NAMALWA (cell line): Measurements from ENCODE around the gene P2RY13.

Experiments used
- DNase-seq: peaks from one replicate; pipeline ENCODE4 v3.0.0-alpha.2; 2015; ENCODE audit warnings: low spot score

Gene P2RY13

DNA sequence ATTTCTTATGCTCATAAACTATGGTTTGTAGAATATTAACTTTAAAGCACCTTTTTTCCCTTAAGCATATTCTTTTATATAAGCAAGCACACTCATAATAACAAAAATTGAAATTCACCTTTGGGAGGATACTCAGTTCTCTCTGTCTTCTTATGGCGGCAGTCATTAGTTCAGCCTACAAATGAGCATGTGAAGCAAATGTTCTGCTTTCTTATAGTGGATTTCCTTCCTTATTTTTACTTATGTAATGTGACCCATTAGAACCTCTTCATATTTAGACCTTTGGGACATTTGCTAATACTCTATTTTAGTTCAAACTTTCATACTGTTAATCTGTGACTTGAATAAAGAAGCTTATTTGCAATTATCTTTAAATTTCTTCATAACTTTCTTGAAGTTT is at the start of gene P2RY13:
Gene P2RY13 (minus strand): TSS at position 187 of the 400 bp plus-strand sequence. CDS start 21 bp downstream, at position 166.
- no peak for DNase-seq

DNA sequence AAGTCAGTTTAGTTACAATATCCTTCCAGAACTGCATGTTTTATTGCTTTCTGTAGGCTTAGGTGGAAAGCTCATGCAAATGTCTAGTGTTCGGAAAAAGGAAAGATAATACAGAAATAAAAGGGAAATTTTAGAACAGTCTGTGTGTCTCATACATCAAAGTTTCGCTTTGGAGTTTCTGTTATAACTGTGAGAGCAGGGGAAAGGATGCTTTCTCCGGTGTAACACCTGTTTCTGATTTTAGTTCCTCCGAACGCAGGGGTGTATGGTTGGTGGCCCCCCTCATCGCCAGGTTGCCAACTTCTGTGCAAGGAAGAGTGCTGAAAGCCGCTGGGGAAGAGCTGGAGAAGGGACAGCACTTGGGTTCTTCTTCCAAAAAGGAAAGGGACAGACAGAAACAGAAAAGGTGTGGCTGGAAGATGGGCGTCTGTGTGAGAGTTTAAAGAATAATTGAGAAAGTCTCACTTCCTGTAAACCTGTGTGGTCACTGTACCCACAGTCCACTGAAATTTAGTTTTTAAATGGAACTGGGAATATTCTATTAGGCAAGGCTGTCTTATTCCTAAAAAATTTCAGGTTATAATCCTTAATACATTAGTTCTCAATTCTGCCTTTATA is 48.5 kb upstream of the P2RY13 start:
- no peak for DNase-seq

DNA sequence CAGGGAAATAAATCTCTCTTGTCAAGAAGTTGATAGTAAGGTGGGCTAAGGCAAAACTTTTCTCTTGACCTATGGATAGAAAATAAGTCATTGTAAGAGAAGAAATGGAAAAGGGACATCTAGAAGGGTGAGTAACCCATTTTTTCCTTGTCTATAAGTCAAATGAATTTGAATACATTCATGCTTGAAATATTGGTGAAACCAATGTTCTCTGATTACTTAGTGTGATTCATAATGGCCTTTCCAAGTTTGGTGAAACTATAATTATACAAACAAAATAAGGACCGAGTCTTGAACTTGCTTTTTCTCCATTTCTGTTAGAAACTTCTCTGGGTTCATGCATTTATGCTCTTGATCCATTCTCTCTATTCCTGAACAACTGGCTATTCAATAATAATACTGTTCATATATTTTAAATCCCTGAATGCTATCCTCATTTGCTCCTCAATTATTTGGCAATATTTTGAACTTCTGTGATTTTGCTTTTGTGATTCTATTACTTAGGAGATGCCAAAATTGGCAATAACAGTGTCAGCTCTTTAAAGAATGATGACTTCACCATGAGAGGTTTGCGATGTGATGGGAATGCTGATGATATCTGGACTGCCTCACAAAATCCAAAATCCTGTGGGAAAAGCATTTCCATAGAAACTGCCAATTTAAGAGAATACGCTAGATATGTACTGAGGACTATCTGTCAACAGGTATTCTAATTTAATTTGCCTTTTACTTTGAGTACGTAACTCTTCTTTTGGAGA is 42.9 kb upstream of the P2RY13 start:
- DNase-seq, result no peak

- DNase-seq, result no peak
These were observed 42.2 kb upstream of the P2RY13 start for GRCh38 chr3:151371526-151371925.

DNA sequence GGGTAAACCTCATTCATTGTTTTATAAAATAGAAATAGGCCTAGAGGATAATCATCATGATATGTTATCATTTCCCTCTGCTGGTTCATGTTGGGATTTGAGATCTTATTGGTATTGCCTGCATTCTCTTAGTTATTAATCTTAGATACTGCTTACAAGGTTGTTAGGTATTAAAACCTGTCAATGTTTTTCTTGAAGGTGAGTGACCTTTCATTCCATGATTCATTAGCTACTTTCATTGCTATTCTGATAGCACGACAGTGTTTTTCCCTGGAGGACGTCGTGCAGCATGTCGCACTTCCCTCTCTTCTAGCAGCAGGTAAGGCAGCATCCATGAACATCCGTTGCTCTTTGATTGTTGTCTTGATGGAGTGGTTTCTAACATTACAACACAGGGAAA is 38.1 kb upstream of the P2RY13 start:
- no peak for DNase-seq

GRCh38 chr3:151366993-151367392 is 37.6 kb upstream of the P2RY13 start:
- no peak for DNase-seq

DNA sequence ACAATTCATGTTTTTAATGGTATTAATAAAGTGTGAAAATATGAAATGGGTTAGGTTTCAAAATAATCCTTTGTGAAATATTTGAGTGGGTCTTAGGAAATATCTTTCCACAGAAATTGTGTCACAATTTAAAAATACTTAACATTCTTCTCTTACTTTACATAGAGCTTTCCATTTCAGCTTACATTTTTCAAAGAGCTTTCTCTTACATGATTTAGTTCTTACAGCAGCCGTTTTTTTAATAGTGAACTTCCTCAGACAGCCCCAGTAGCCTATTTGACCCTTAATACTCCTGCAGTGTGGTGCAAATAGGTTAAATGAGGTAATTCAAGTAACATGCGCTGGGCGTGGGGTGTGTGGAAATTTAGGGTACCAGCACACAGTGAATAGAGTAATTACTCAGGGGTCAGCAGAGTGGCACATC is 33.4 kb upstream of the P2RY13 start:
- no peak for DNase-seq

DNA sequence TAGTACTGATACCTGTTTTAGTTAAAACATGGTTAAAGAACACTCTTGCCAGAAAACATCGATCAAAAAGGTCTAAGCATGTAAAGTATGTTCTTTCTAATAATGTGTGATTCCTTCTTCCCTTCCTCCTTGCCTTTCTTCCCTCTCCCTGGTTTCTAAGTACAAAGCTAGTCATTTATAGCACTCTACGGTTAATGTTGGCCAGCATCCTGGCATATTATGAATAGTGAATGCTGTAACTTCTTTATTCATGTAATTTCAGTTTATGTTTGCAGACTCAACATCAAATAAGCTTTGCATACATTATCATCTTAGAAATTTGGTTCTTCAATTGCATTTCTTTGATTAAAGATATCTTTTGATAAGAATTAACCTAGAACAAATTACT is 28.1 kb upstream of the P2RY13 start:
- no peak for DNase-seq

DNA sequence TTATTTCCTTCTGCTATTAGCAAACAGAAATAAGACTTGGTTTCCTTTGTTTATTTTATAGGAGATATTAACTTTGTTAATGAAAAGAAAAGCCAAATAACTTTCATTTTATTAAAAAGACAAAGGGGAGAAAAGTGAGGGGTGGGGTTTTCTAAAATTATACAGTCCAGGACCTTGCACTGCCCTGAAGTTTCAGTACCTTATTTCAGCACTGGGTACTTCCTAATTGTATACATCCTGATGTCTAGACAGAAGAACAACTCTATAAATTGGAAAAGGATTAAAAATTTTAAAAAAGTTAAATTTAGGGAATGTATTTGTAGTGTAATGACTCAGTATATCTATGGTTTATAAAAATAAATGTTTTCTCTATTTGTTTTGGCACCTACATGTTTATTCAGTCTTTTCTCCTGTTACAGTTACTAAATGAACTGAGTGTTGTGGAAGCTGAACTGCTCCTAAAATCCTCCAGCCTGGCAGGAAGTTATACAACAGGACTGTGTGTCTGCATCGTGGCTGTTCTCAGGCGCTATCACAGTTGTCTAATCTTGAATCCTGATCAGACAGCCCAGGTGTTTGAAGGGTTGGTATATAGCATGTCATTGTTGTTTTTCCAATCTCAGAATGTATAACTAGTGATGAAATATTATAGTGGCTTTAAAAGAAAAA is 27.6 kb upstream of the P2RY13 start:
- DNase-seq, result no peak

DNA sequence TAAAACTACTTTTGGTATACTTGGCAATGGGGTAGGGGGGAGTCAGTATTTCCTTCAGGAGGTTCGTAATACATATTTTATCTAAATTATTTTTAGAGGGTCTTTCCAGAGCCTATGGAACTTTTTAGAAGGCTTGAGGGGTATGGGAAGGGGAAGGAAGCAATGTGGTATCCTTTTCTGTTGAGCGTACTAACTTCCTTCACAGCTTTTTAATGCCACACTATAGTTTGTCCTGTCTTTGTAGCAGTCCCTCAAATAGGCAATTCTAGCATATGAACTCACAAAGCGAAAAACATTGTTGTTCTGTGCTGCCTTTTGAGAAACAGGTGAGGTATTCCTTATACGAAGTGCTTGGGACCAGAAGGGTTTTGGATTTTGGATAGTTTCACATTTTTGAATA is 22.3 kb upstream of the P2RY13 start:
- no peak for DNase-seq

- no peak for DNase-seq
These were observed 21.9 kb upstream of the P2RY13 start for GRCh38 chr3:151351219-151351618.

DNA sequence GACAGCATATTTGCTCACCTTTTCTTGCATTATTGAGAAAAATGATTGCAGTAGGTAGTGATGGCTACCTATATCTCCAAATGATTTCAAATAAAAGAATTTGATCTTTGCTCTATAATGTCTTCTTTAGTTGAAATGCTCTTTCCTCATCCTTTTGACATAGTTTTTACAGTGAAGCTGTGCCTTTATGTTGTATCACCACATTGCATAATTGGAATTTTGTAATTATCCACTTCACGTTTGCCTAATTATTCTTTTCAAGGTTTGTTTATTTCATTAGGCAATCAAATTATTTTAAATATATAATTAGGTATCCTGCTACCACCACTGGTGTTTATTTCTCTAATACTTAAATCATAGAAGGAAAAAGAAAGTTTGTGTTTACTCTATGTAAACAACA is 21.3 kb upstream of the P2RY13 start:
- no peak for DNase-seq

GRCh38 chr3:151347432-151347831 is 18.1 kb upstream of the P2RY13 start:
- DNase-seq, result no peak

DNA sequence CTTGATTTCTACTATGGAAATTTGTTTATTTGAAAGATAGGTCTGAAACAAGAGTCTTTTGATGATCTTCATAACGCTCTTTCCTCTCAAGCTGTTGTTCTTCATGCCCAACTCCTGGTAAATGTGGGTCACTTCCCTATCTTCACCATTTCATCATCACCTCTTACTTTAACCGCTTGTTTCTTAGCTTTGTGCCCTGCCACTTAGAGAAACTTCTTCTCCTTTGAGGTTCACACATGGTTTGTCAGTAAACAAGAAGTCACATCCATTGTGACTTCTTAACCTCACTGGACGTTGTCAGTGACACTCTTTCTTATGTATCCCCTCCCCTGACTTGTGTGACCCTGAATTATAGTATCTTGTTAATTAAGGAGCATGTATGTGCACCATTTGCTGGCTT is 16.9 kb upstream of the P2RY13 start:
- DNase-seq, result no peak

- DNase-seq, result no peak
These were observed 16.5 kb upstream of the P2RY13 start for GRCh38 chr3:151345859-151346258.

- DNase-seq, result no peak
These were observed 2.3 kb upstream of the P2RY13 start for GRCh38 chr3:151331696-151332095.

- no peak for DNase-seq
These were observed 1.6 kb upstream of the P2RY13 start for GRCh38 chr3:151330899-151331298.

DNA sequence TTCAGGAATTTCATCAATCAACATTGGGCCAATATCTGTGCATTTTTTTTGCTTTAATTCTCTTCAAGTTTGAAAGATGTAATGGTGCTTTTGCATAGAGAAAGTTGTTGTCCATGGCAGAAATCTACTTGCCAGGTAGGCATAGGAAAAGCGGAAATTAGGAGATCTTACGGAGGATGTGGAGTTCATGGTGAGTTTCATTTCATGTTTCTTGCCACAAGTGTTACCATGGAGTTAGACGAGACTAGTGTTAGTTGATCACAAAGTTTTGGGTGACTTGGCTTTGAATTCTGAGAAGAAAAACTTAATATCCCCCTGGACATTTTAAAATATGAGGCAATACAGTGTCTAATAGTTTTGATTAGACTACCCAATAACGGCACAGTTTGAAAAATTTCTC is 1.0 kb upstream of the P2RY13 start:
- no peak for DNase-seq

- DNase-seq, result peak; percentile 8
These were observed 902 bp downstream of the P2RY13 start for GRCh38 chr3:151328298-151328995.

DNA sequence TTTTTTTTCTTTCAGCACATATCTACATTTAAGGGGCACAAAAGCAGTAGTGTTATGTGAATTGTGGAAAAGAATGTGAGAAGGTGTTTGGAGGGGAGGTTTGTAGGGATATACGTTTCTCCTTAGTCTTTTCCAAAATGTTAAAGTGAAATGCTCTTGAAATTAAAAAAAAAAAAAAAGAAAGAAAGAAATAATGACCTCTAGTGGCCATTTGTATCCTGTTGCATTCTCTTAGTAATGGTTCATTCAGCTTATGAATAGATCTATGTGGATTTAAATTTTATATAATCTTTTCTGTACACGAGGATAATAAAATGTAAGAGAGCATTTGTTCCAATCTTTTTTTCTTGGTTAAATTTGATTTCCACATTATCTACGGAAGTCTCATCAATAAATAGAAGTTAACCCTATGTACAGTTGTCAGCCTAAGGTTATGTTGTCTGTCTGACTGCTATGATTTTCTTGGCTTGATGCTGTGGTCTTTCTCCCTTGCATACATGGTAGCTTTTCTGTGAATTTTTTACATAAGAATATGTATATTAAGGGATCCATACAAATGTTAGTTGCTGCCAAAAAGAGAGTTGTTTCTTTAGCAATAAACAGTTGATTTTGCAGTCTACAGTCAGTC is 1.7 kb downstream of the P2RY13 start:
- DNase-seq, result peak; percentile 43

DNA sequence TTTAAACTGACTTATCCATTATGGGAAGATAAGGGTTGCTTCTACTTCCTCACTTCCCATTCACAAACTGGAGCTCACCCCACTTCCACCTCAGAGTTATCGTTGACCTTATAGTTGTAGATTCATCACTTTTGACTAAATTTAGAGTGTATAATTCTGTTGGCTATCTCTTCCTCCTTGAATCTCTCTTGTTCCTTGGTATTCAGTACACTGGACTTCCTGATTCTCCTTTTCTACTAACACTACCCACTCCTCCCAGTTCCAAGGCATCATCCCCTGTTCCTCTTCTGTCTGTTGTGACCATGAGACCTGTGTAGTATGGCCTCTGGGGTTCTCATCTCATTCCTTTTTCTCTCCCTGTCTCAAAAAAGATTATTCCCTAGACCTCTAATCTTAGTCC is 6.8 kb downstream of the P2RY13 start:
- no peak for DNase-seq

DNA sequence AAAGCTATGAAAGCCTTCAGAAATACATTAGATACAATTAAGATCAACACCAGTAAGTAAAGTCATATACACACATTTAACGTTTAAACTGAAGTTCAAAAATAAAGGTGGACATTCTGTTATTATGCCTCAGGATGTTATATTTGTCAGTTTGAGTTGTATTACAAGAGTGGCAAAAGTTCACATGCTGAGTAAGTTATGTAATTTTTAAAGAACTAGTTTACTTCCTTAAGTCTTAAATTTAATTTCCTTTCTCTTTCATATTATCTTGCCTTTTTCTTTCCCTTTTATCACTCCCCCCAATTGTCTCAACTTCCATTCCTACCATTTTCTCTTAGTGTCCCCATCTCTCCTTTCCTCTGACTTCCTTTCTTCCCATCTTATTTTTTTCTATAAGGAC is 7.8 kb downstream of the P2RY13 start:
- no peak for DNase-seq
